HG03095 (cell line): ENCODE results near the gene RNF223.

Experiments
- ATAC-seq: cut with Tn5 transposase; IDR thresholded peaks from one replicate; pipeline ENCODE4 v1.9.1; 2021; ENCODE audit warnings: moderate library complexity; ENCODE audit not compliant: unreplicated experiment

The RNF223 gene

DNA sequence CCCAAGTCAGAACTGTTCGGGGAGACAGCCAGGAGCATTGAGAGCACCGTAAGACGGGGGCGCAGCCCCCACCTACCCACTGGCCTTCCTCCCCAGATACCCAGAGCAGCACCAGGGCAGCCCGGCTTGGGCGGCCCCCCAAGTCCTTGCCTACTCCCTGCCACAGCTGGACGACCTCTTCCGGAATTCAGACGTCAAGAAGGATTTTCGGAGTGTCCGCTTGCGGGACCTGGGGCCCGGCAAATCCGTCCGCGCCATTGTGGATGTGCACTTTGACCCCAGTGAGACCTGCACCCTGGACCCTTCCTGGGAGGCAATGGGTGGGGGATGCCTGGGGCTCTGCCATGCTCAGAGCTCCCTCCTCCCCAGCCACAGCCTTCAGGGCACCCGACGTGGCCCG lies 26.7 kb downstream of the RNF223 start:
- ATAC-seq = no peak

- ATAC-seq = no peak
Observed at GRCh38 chr1:1046767-1047166, 27.3 kb downstream of the RNF223 start.

DNA sequence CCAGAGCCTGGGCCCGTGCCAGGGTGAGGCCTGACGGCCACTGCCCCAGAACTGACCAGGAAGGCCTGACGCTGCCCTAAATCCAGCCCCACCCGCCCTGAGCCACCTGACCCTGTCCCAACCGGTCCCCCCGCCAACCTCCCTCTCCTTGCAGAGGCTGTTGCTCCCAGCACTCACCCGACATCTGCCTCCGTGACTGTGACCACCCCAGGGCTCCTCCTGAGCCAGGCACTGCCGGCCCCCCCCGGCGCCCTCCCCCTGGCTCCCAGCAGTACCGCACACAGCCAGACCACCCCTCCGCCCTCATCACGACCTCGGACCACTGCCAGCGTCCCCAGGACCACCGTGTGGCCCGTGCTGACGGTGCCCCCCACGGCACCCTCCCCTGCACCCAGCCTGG lies 27.9 kb downstream of the RNF223 start:
- no peak for ATAC-seq

DNA sequence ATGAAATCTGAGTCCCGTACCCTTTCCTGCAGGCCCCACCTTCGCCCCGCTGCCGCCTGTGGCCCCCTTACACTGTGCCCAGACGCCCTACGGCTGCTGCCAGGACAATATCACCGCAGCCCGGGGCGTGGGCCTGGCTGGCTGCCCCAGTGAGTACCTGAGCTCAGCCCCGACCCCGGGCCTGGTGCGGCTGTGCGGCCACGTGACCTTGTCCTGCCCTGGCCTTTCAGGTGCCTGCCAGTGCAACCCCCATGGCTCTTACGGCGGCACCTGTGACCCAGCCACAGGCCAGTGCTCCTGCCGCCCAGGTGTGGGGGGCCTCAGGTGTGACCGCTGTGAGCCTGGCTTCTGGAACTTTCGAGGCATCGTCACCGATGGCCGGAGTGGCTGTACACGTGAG lies 29.0 kb downstream of the RNF223 start:
- no peak for ATAC-seq

DNA sequence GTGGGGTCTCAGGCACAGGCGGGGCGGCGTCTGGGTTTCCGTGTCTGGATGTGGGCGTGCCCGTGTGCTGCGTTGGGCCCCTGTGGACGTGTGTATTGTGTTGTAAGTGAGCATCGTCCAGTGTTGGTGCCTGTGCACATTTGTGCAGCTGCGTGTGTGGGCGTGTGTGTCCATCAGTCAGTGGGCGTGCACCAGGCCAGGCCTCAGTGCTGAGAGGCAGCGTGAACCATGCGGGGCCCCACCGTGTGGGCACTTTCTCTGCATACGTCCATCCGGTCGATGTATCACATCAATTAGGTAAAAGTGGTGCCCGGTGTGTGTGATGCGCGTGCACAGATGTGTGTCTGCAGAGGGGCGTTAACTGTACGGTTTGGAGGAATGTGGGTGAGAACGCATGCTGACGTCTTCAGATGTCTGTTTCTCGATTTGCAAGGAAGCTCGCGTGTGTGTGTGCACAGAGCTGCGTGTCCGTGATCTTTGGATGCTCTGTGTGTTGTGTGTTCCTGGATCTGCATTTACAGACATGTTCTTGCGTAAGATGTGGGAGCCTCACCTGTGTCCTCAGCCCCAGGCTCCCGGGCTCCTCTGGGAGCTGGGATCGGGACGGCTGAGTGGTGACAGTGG lies 29.5 kb downstream of the RNF223 start:
- ATAC-seq = no peak

DNA sequence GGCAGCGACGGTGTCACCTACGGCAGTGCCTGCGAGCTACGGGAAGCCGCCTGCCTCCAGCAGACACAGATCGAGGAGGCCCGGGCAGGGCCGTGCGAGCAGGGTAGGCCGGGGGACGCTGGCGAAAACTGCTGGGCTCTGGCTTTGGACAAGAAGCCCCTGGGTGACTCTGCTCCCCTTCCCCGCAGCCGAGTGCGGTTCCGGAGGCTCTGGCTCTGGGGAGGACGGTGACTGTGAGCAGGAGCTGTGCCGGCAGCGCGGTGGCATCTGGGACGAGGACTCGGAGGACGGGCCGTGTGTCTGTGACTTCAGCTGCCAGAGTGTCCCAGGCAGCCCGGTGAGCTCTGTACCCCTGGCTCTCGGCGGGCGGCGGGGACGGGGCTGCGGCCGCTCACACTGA lies 30.2 kb downstream of the RNF223 start:
- no peak for ATAC-seq

DNA sequence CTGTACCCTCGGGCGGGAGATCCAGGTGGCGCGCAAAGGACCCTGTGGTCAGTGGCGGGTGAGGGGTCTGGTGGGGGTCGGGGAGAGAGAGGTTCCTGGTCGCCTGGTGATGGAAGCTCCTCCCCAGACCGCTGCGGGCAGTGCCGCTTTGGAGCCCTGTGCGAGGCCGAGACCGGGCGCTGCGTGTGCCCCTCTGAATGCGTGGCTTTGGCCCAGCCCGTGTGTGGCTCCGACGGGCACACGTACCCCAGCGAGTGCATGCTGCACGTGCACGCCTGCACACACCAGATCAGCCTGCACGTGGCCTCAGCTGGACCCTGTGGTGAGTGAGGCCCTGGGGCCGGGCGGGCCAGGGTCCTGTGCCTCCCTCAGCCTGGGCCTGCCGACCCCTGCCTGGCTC lies 30.7 kb downstream of the RNF223 start:
- ATAC-seq = no peak

DNA sequence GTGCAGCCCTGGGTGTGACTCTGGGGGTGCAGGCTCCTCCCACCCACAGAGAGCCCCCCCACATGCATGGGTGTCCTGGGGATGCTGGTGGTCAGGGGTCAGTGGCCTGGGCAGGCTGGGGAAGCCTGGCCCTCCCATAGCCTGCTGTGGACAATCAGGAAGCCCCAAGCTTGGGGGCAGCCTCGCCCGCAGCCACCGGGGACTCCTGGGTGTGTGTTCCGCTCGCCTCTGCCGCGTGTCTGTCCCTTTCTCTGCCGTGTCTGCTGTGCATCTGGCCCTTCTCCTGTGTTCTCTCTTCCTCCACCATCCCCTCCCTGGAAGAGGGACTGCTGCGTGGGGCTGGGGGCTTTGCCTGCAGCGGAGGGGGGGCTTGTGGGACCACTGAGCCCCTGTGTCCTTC lies 31.3 kb downstream of the RNF223 start:
- ATAC-seq = no peak

DNA sequence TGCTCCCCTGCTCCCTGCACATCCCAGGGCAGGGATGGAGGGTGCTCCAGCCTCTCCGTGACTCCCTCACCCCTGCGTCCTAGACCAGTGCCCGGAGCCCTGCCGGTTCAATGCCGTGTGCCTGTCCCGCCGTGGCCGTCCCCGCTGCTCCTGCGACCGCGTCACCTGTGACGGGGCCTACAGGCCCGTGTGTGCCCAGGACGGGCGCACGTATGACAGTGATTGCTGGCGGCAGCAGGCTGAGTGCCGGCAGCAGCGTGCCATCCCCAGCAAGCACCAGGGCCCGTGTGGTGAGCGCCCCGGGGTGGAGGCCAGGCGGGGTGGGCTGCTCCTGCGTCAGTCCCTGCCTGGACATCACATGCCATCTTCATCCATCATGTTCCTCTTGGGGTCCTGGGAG lies 32.2 kb downstream of the RNF223 start:
- no peak for ATAC-seq

DNA sequence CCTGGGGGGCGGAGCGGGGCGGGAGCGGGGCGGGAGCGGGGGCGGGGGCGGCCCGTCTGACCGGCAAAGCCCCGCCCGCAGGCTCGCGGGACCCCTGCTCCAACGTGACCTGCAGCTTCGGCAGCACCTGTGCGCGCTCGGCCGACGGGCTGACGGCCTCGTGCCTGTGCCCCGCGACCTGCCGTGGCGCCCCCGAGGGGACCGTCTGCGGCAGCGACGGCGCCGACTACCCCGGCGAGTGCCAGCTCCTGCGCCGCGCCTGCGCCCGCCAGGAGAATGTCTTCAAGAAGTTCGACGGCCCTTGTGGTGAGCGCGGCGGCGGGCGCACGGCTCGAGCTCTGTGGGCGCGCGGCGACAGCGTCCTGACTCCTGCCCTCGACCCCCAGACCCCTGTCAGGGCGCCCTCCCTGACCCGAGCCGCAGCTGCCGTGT lies 33.0 kb downstream of the RNF223 start:
- ATAC-seq = no peak

GRCh38 chr1:1040004-1040991 lies 33.8 kb downstream of the RNF223 start:
- peak; percentile 41 for ATAC-seq

GRCh38 chr1:1039145-1039910 lies 34.8 kb downstream of the RNF223 start:
- no peak for ATAC-seq

DNA sequence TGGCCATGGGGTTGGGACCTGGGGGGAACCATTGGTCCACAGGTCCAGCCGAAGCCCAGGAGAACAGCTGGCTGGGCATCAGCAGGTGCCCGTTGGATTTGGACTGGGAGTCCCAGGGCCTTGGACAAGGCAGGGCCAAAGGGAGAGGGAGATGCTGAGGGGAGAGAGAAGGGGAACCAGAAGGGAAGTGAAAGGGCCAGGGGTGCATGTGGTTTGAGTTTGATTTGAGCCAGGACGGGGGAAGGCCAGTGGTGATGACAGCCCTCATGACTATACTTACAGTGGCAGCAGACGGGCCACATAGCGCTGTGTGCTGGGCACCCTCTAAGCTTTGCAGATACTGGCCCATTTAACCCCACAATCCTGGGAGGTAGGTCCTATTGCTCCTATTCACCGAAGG lies 35.4 kb downstream of the RNF223 start:
- peak; percentile 48 for ATAC-seq

GRCh38 chr1:1037366-1038327 lies 36.5 kb downstream of the RNF223 start:
- ATAC-seq = no peak

DNA sequence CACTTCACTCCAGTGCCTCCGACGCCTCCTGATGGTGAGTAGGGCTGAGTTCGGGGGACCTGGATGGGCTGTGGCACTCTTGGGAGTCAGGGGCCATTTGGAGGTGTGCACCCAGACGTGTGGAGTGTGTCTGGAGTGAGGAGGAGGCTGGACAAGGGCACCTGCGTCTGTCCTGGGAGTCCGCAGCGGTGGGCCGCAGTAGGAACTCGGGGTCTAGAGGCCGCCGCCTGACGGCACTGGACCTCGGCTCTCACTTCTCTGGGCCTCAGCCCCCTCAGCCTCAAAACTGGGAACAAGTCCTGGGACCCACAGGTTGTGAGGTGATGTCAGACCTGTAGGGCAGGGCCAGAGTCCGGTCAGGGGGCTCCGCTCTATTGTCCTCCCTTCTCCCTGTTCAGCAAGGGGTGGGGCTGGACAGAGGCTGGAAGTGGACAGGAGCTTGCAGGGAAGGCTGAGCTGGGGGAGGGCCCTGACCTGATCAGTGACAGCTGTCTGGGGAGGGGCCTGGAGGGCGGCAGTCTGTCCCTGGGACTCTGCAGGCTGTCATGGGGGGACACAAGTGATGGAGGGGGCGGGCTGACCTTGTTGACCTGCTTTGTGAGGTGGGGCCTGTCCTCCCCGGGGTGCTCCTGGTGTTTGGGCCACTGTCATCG lies 38.7 kb downstream of the RNF223 start:
- no peak for ATAC-seq

DNA sequence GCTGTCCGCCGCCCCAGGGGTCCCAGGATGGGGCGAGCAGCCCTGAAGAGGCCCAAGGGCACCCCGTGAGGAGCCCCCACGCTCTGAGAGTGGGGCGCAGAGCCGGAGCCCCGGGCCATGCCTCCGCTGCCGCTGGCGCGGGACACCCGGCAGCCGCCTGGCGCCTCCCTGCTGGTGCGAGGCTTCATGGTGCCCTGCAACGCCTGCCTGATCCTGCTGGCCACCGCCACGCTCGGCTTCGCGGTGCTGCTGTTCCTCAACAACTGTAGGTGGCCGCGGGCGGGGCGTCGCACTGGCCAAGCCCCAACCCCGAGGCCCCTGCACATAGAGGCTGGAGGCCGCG lies 39.7 kb downstream of the RNF223 start:
- no peak for ATAC-seq

- ATAC-seq = no peak
Observed at GRCh38 chr1:1033731-1034438, 40.2 kb downstream of the RNF223 start.

DNA sequence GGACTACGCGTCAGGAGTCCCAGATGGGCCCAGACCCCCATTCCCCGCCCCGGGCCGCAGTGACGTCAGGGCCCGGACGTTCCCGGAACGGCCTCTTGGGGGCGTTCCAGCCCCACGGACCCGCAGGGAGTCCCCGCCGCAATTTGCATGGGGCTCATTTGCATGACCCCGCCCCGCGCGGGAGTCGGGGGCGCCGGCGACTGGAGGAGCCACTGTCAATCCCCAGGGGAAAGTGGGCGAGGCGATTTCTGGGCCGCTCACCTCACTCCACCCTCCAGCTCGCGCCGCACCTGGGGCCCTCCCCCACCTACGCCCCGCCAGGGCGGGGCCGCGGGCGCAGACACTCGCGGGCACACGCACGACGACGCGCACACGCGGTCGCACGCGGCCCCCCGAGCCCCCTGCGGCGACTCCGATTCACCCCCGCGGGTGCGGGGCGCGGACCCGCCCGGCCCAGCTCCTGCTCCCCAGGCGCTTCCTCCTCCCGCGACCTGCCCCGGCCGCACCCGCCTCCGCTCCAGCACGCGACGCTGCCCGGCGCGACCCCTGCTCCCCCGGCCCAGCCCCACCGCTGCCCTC lies 41.0 kb downstream of the RNF223 start:
- ATAC-seq = peak; percentile 73

DNA sequence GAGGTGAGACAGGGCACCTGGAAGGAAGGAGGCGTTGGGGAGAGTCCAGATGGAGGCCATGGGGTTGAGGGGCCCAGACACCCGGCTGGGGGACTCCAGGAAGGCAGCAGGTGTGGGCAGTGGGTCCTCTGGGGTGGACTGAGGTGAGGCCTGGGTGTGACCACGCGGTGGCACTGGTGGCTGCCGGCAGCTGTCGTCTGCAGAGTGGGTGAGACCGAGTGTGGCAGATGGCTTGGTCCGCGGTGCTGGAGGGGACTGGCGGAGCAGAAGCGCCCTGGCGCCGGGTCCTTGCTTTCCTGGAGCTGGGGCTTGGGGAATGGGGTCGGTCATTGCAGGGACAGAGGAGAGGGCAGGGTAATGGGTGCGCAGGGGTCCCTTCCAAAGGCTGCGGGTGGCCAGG lies 41.7 kb downstream of the RNF223 start:
- peak; percentile 4 for ATAC-seq
